GM23338 (cell line): ENCODE measurements around the gene ANGPT4. TPM values are rescaled to one million over a fixed set of nuclear protein-coding genes. Genes with fewer than 3 reads are reported as not detected.

Experiments
- ATAC-seq: fragments of 200-7000 bp; cut with Tn5 transposase; 3 replicates; pipeline ENCODE4 v1.9.1; 2020
- DNase-seq: peaks from one replicate; pipeline ENCODE4 v3.0.0-alpha.2; 2015; ENCODE audit warnings: low spot score
- H2AFZ ChIP-seq: fragments of 200-600 bp; sonication (generic); 2 replicates; pipeline ENCODE4 v1.8.0; 2016; ENCODE audit warnings: antibody characterized with exemption, mild to moderate bottlenecking, moderate library complexity
- H3F3A ChIP-seq: fragments of 200-600 bp; sonication (generic); replicated peaks from 2 replicates; pipeline ENCODE4 v1.8.0; 2017; ENCODE audit warnings: antibody characterized with exemption, mixed run types, low read depth
- H3K27ac ChIP-seq: fragments of 200-600 bp; sonication (generic); 2 replicates; pipeline ENCODE4 v1.6.1; 2016; ENCODE audit warnings: low read depth
- H3K27me3 ChIP-seq: fragments of 200-600 bp; sonication (generic); 2 replicates; pipeline ENCODE4 v1.8.0; 2016; ENCODE audit warnings: mild to moderate bottlenecking, mixed run types, moderate library complexity; ENCODE audit not compliant: insufficient read depth
- H3K36me3 ChIP-seq: fragments of 200-600 bp; sonication (generic); 2 replicates; pipeline ENCODE4 v1.8.0; 2016; ENCODE audit warnings: mild to moderate bottlenecking; ENCODE audit not compliant: insufficient read depth
- H3K4me1 ChIP-seq: fragments of 200-600 bp; sonication (generic); 2 replicates; pipeline ENCODE4 v1.8.0; 2016; ENCODE audit warnings: mild to moderate bottlenecking, moderate library complexity; ENCODE audit not compliant: insufficient read depth
- H3K4me2 ChIP-seq: fragments of 200-600 bp; sonication (generic); 2 replicates; pipeline ENCODE4 v1.7.1; 2017; ENCODE audit warnings: mixed run types
- H3K4me3 ChIP-seq: fragments of 200-600 bp; sonication (generic); 2 replicates; pipeline ENCODE4 v1.6.1; 2016; ENCODE audit warnings: mixed run types
- H3K79me2 ChIP-seq: fragments of 200-600 bp; sonication (generic); replicated peaks from 2 replicates; pipeline ENCODE4 v1.8.0; 2017; ENCODE audit warnings: mild to moderate bottlenecking; ENCODE audit not compliant: insufficient read depth
- H3K9me2 ChIP-seq: fragments of 200-600 bp; sonication (generic); 2 replicates; pipeline ENCODE4 v1.8.0; 2017; ENCODE audit not compliant: insufficient read depth
- H4K20me1 ChIP-seq: fragments of 200-600 bp; sonication (generic); replicated peaks from 2 replicates; pipeline ENCODE4 v1.8.0; 2017; ENCODE audit warnings: mild to moderate bottlenecking; ENCODE audit not compliant: insufficient read depth
- H3K27ac Mint-ChIP-seq: 2 replicates; pipeline ENCODE4 v1.8.0; 2020; ENCODE audit warnings: inconsistent platforms, mild to moderate bottlenecking, moderate library complexity, mixed read lengths
- H3K27me3 Mint-ChIP-seq: 3 replicates; pipeline ENCODE4 v1.8.0; 2022; ENCODE audit warnings: low read depth, mild to moderate bottlenecking, moderate library complexity, mixed read lengths, inconsistent platforms; ENCODE audit not compliant: insufficient read depth, poor library complexity
- H3K36me3 Mint-ChIP-seq: 3 replicates; pipeline ENCODE4 v1.8.0; 2021; ENCODE audit warnings: low read depth, mild to moderate bottlenecking, inconsistent platforms, moderate library complexity, mixed read lengths
- H3K4me1 Mint-ChIP-seq: 3 replicates; pipeline ENCODE4 v1.8.0; 2020; ENCODE audit warnings: mild to moderate bottlenecking, inconsistent platforms, mixed read lengths
- H3K4me3 Mint-ChIP-seq: 3 replicates; pipeline ENCODE4 v1.8.0; 2021; ENCODE audit warnings: moderate library complexity, mild to moderate bottlenecking, inconsistent platforms, mixed read lengths
- H3K9me3 Mint-ChIP-seq: 3 replicates; pipeline ENCODE4 v1.8.0; 2020; ENCODE audit warnings: moderate library complexity, mild to moderate bottlenecking, inconsistent platforms, mixed read lengths
- CREB1 ChIP-seq: fragments of 250-450 bp; sonication (Bioruptor Pico); IDR thresholded peaks from 2 replicates; pipeline ENCODE4 v1.5.0; 2020; ENCODE audit warnings: low read depth, mild to moderate bottlenecking, moderate library complexity
- ETS1 ChIP-seq: IDR thresholded peaks from 2 replicates; pipeline ENCODE4 v1.6.1; 2016; ENCODE audit warnings: antibody characterized with exemption
- EZH2 ChIP-seq: fragments of 200-600 bp; sonication (generic); IDR thresholded peaks from one replicate; pipeline ENCODE4 v1.8.0; 2017; ENCODE audit warnings: antibody characterized with exemption, mild to moderate bottlenecking, low read depth; ENCODE audit not compliant: unreplicated experiment
- EZH2phosphoT487 ChIP-seq: fragments of 200-600 bp; sonication (generic); IDR thresholded peaks from one replicate; pipeline ENCODE4 v1.8.1; 2018; ENCODE audit warnings: antibody characterized with exemption; ENCODE audit not compliant: unreplicated experiment
- JUNB ChIP-seq: IDR thresholded peaks from one replicate; pipeline ENCODE4 v1.6.1; 2016; ENCODE audit warnings: antibody characterized with exemption; ENCODE audit not compliant: unreplicated experiment
- NANOG ChIP-seq: IDR thresholded peaks from 2 replicates; pipeline ENCODE4 v1.6.1; 2016; ENCODE audit warnings: antibody characterized with exemption, borderline replicate concordance
- POLR2AphosphoS5 ChIP-seq: IDR thresholded peaks from 2 replicates; pipeline ENCODE4 v1.6.1; 2016; ENCODE audit warnings: antibody characterized with exemption, low read depth
- ZNF114 ChIP-seq: fragments of 250-450 bp; sonication (Bioruptor Pico); IDR thresholded peaks from 2 replicates; pipeline ENCODE4 v1.5.0; 2020; ENCODE audit warnings: mild to moderate bottlenecking, moderate library complexity
- ZNF331 ChIP-seq: fragments of 250-450 bp; sonication (Bioruptor Pico); IDR thresholded peaks from 2 replicates; pipeline ENCODE4 v1.5.0; 2020; ENCODE audit warnings: low read depth, mild to moderate bottlenecking, moderate library complexity
- ZNF462 ChIP-seq: fragments of 250-450 bp; sonication (Bioruptor Pico); IDR thresholded peaks from 2 replicates; pipeline ENCODE4 v1.5.0; 2020; ENCODE audit warnings: mild to moderate bottlenecking, moderate library complexity
- polyA plus RNA-seq: library from polyadenylated mRNA; unstranded; fragments of >200 nt; fragmentation: Nextera tagmentation; extraction: Ambion mirVana; gene quantifications from 2 replicates; pipeline ENCODE4 v1.2.1, GENCODE V29; 2016
- total RNA-seq: library from RNA; depleted of rRNA; stranded (reverse); fragments of >200 nt; shearing (Covaris generic); gene quantifications from 2 replicates; pipeline ENCODE4 v1.2.3, GENCODE V29; 2014

ANGPT4 gene
- total and polyA plus RNA-seq, 2 experiments from 2014 or later, result 0.17 TPM; not detected in 1

GRCh38 chr20:824916-825315, 91.2 kb downstream of the ANGPT4 start:
- H3K36me3 Mint-ChIP-seq, result peaks cover 3% of the 10 kb centered on the region; the same call in 1 of the 3 replicates
- H3K4me3 Mint-ChIP-seq, result no peak overlapping the region
- Histone ChIP-seq H4K20me1 (no peaks in the 10 kb centered on the region), H3K4me3 (no peak overlapping the region), H3K4me2 (no peak overlapping the region), H3F3A (no peaks in the 10 kb centered on the region), H3K27me3 (no peaks in the 10 kb centered on the region), H3K4me1 (no peaks in the 10 kb centered on the region), H3K27ac (no peak overlapping the region), H3K79me2 (no peaks in the 10 kb centered on the region), H3K36me3 (no peaks in the 10 kb centered on the region), H2AFZ (no peak overlapping the region), H3K9me2 (no peaks in the 10 kb centered on the region)
- TF ChIP-seq ZNF331, result no peak
- no peak for TF ChIP-seq EZH2phosphoT487
- ATAC-seq (no peak), DNase-seq (no peak)
- H3K27ac Mint-ChIP-seq, result no peak overlapping the region
- no peaks in the 10 kb centered on the region; the same call in 1 of the 3 replicates for H3K9me3 Mint-ChIP-seq
- peaks cover 10% of the 10 kb centered on the region for H3K27me3 Mint-ChIP-seq
- H3K4me1 Mint-ChIP-seq, result peaks cover 5% of the 10 kb centered on the region

GRCh38 chr20:824490-824889, 91.6 kb downstream of the ANGPT4 start:
- H2AFZ ChIP-seq, result no peak overlapping the region
- H3K9me3 Mint-ChIP-seq, result peaks cover 3% of the 10 kb centered on the region; the same call in 2 of the 3 replicates
- no peaks in the 10 kb centered on the region for H3K9me2 ChIP-seq
- no peak overlapping the region for H3K27ac Mint-ChIP-seq
- DNase-seq (no peak), ATAC-seq (no peak)
- peaks cover 5% of the 10 kb centered on the region for H3K4me1 Mint-ChIP-seq
- no peaks in the 10 kb centered on the region for H3F3A ChIP-seq
- peaks cover 12% of the 10 kb centered on the region for H3K27me3 Mint-ChIP-seq
- H3K27ac ChIP-seq, result no peak overlapping the region
- no peak overlapping the region for H3K4me3 ChIP-seq
- no peaks in the 10 kb centered on the region for H3K27me3 ChIP-seq
- no peaks in the 10 kb centered on the region for H3K79me2 ChIP-seq
- H3K36me3 ChIP-seq, result no peaks in the 10 kb centered on the region
- H3K36me3 Mint-ChIP-seq, result peaks cover 3% of the 10 kb centered on the region; the same call in 1 of the 3 replicates
- TF ChIP-seq POLR2AphosphoS5 (no peak), NANOG (no peak), JUNB (no peak), ZNF331 (no peak)
- no peak overlapping the region for H3K4me3 Mint-ChIP-seq
- H4K20me1 ChIP-seq, result no peaks in the 10 kb centered on the region
- H3K4me1 ChIP-seq, result no peaks in the 10 kb centered on the region
- H3K4me2 ChIP-seq, result no peak overlapping the region

GRCh38 chr20:823574-823902, 92.6 kb downstream of the ANGPT4 start:
- Histone ChIP-seq H3K4me1 (no peaks in the 10 kb centered on the region), H3K4me2 (no peak overlapping the region), H2AFZ (no peak overlapping the region), H3K9me2 (no peaks in the 10 kb centered on the region), H3K36me3 (no peaks in the 10 kb centered on the region), H3F3A (no peaks in the 10 kb centered on the region), H4K20me1 (no peaks in the 10 kb centered on the region), H3K79me2 (no peaks in the 10 kb centered on the region), H3K4me3 (no peak overlapping the region), H3K27me3 (no peaks in the 10 kb centered on the region), H3K27ac (no peak overlapping the region)
- Mint-ChIP-seq H3K27me3 (peaks cover 15% of the 10 kb centered on the region), H3K4me3 (no peak overlapping the region), H3K27ac (no peak overlapping the region), H3K9me3 (peaks cover 5% of the 10 kb centered on the region; the same call in 2 of the 3 replicates), H3K4me1 (peaks cover 5% of the 10 kb centered on the region), H3K36me3 (peaks cover 3% of the 10 kb centered on the region; the same call in 1 of the 3 replicates)
- no peak for DNase-seq
- no peak for ATAC-seq
- TF ChIP-seq EZH2 (no peak), POLR2AphosphoS5 (no peak), CREB1 (CRISPR knock-in tag) (no peak), ETS1 (no peak), ZNF331 (no peak), ZNF114 (no peak), ZNF462 (CRISPR knock-in tag) (no peak), EZH2phosphoT487 (no peak)
